ENCODE measurements around the gene OR13A1.

The OR13A1 gene

DNA sequence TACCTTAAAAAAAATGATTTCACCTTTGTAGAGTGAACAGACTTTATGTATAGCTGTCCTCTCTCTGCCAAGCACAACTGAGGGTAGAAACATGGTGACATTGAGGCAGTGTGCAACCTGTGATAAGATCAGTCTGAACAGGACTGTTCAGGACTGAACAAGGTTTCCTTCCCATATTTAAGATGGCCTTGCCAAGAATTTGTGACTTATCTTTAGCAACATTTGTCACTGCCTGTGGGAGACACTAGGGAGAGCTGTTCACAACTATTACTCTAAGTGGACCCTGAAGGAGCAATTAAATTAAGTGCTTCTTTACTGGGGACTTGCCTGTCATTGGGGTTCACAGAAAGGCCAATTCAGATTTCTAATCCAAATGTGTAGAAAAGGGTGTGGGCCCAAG lies 6.7 kb downstream of the OR13A1 start:
- peak; percentile 33; the same call in 1 of the 2 replicates for TF ChIP-seq CTCF (IDR thresholded peaks at IDR 0.05)

- TF ChIP-seq CTCF (IDR thresholded peaks at IDR 0.05): no peak
Measured at GRCh38 chr10:45302573-45302972, 12.8 kb downstream of the OR13A1 start.

DNA sequence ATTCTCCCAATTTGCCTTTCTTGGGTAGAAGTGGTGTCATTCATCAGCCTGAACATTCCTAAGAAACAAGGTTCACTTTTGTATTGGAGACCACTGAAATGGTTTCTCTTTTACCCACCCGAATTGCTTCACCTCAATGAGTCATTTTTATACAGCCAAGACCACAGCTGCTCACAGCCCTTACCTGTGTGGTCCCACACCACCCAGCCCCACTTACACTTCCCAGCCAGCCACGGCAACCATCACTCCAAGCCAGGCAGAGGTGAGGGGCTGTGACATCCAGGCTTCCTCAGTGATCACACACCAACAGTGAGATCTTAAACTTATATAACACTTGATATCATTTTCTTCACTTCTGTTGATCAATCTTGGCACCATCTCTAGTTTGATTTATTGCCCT lies 20.7 kb downstream of the OR13A1 start:
- no peak for TF ChIP-seq CTCF (IDR thresholded peaks at IDR 0.05)

DNA sequence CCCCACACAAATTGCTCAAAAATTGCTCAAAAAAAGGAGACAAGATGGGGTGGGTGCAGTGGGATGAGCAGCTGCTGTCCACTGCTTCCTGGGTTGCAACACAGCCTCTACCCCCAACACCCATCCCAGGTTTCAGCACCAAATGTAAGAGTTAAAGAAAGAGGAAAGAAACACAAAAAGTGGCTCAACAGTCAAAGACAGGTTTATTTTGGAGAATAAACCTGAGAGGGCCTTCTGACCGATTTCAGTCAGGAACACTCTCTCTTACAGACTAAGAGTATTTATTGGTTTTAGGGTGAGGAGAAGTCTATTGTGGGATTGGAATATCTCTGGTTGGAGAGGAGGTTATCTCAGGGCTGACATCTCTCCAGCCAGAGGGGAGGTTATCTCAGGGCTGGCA lies 28.4 kb downstream of the OR13A1 start:
- TF ChIP-seq CTCF (IDR thresholded peaks at IDR 0.05): no peak

DNA sequence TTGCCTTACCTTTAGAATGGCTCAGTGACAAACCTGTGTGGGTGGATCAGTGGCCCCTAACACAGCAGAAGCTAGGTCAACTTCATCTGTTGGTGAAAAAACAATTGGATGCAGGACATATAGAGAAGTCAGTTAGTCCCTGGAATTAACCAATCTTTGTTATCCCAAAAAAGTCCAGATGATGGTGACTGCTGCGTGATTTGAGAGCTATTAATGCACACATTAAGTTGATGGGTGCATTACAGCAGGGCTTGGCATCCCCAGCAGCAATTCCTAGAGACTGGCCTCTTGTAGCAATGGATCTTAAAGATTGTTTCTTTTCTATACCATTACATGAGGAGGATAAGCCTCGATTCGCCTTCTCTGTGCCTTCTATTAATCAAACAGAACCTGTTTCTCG lies 33.3 kb downstream of the OR13A1 start:
- TF ChIP-seq CTCF (IDR thresholded peaks at IDR 0.05): no peak

GRCh38 chr10:45280113-45280760 lies 35.2 kb downstream of the OR13A1 start:
- TF ChIP-seq CTCF (IDR thresholded peaks at IDR 0.05): no peak

- TF ChIP-seq CTCF (IDR thresholded peaks at IDR 0.05): no peak
Measured at GRCh38 chr10:45279682-45280081, 35.7 kb downstream of the OR13A1 start.
